HCT116 (cell line): ENCODE results near the gene AEBP1. TPM values are rescaled to one million over a fixed set of nuclear protein-coding genes. Genes with fewer than 3 reads are reported as not detected.

Experiments
- ATAC-seq: fragments of 200-7000 bp; cut with Tn5 transposase; 2 replicates; pipeline ENCODE4 v1.9.1; 2020; ENCODE audit warnings: mild to moderate bottlenecking, moderate library complexity
- BruUV-seq: library from RNA; stranded (reverse); fragments of 400-500 nt; replicated peaks from 2 replicates; lab custom pipeline; 2021; lab: Mats Ljungman, UMichigan
- CTCF ChIA-PET: fragments of 300-600 bp; sonication (Branson Sonifier 250); formaldehyde crosslinking; loops from one replicate; lab custom pipeline; 2021; ENCODE audit warnings: antibody characterized with exemption; lab: Charles Lee
- POLR2A ChIA-PET: fragments of 300-600, 350-600 bp; sonication (Branson Sonifier 250); formaldehyde crosslinking; loops from one replicate; lab custom pipeline; 2021; ENCODE audit warnings: antibody characterized with exemption; lab: Charles Lee
- RAD21 ChIA-PET, 2 experiments: fragments of 300-600 bp; sonication (Branson Sonifier 250); formaldehyde crosslinking; loops; one replicate each; lab custom pipeline; 2023; ENCODE audit warnings: low total read pairs in 2 of 2; ENCODE audit not compliant: uncharacterized antibody in 2 of 2, unreplicated experiment in 2 of 2, low non-redundant PET in 1 of 2; lab: Charles Lee
- DNase-seq: peaks from one replicate; pipeline ENCODE4 v3.0.0-alpha.2; 2010; ENCODE audit warnings: low read depth, low spot score
- H2AFZ ChIP-seq: fragments of 200-600 bp; shearing (Covaris generic), sonication (generic); 2 replicates; pipeline ENCODE4 v1.6.1; 2017; ENCODE audit warnings: low read depth, mixed run types, mixed read lengths, antibody characterized with exemption, low read length; ENCODE audit not compliant: poor library complexity, severe bottlenecking
- H3K27ac ChIP-seq: 2 replicates; pipeline ENCODE4 v1.5.1; 2012; ENCODE audit warnings: low read depth, low read length
- H3K27me3 ChIP-seq: fragments of 200-600 bp; sonication (generic); 2 replicates; pipeline ENCODE4 v1.6.1; 2016; ENCODE audit warnings: mixed run types, low read length, mixed read lengths; ENCODE audit not compliant: insufficient read depth
- H3K36me3 ChIP-seq, 2 experiments: fragments of 200-500 bp in 1 of 2; fragments of 200-600 bp in 1 of 2; sonication (Bioruptor generic) in 1 of 2; sonication (generic) in 1 of 2; 2 replicates each; pipeline versions ENCODE4 v1.5.1 to v1.6.1; 2014 to 2016; ENCODE audit warnings: low read length in 2 of 2, inconsistent platforms in 1 of 2, mixed read lengths in 1 of 2, mixed run types in 1 of 2; ENCODE audit not compliant: insufficient read depth in 2 of 2, control insufficient read depth in 1 of 2
- H3K4me1 ChIP-seq, 2 experiments: fragments of 200-600 bp in 1 of 2; sonication (generic) in 1 of 2; 2 replicates each; pipeline versions ENCODE4 v1.5.1 to v1.6.1; 2012 to 2017; ENCODE audit warnings: low read length in 2 of 2, inconsistent platforms in 1 of 2, mild to moderate bottlenecking in 1 of 2, mixed read lengths in 1 of 2, mixed run types in 1 of 2, moderate library complexity in 1 of 2; ENCODE audit not compliant: insufficient read depth in 2 of 2, control insufficient read depth in 1 of 2
- H3K4me2 ChIP-seq: fragments of 200-600 bp; sonication (generic); 2 replicates; pipeline ENCODE4 v1.6.1; 2017; ENCODE audit warnings: mixed run types, low read length, mixed read lengths
- H3K4me3 ChIP-seq, 2 experiments: fragments of 200-600 bp in 1 of 2; sonication (generic) in 1 of 2; replicated peaks in 1 of 2; 2 replicates each; pipeline ENCODE4 v1.5.1; 2011 to 2016; ENCODE audit warnings: low read length in 2 of 2, control low read depth in 1 of 2, low read depth in 1 of 2, mild to moderate bottlenecking in 1 of 2, mixed read lengths in 1 of 2, mixed run types in 1 of 2
- H3K79me2 ChIP-seq: fragments of 200-600 bp; sonication (generic); 2 replicates; pipeline ENCODE4 v1.6.1; 2017; ENCODE audit warnings: mild to moderate bottlenecking, mixed run types, low read length, moderate library complexity, mixed read lengths; ENCODE audit not compliant: insufficient read depth
- H3K9ac ChIP-seq: fragments of 200-600 bp; sonication (generic); 2 replicates; pipeline ENCODE4 v1.6.1; 2016; ENCODE audit warnings: low read length, mixed read lengths
- H3K9me2 ChIP-seq: fragments of 200-600 bp; sonication (generic), shearing (Covaris generic); 2 replicates; pipeline ENCODE4 v1.6.1; 2017; ENCODE audit warnings: mixed run types, mild to moderate bottlenecking, moderate library complexity; ENCODE audit not compliant: insufficient read depth
- H3K9me3 ChIP-seq, 2 experiments: fragments of 200-500 bp in 1 of 2; fragments of 200-600 bp in 1 of 2; sonication (Bioruptor generic) in 1 of 2; sonication (generic) in 1 of 2; 2 replicates each; pipeline ENCODE4 v1.6.1; 2014 to 2017; ENCODE audit warnings: low read length in 2 of 2, mixed read lengths in 2 of 2, inconsistent platforms in 1 of 2, low read depth in 1 of 2, mild to moderate bottlenecking in 1 of 2, mixed run types in 1 of 2, moderate library complexity in 1 of 2; ENCODE audit not compliant: control insufficient read depth in 1 of 2, insufficient read depth in 1 of 2
- H4K20me1 ChIP-seq: fragments of 200-600 bp; sonication (generic), shearing (Covaris generic); 2 replicates; pipeline ENCODE4 v1.6.1; 2017; ENCODE audit warnings: mixed run types, mild to moderate bottlenecking, moderate library complexity; ENCODE audit not compliant: insufficient read depth
- EZH2phosphoT487 ChIP-seq: fragments of 200-600 bp; IDR thresholded peaks from 2 replicates; pipeline ENCODE4 v1.6.1; 2018; ENCODE audit warnings: antibody characterized with exemption, borderline replicate concordance
- JUND ChIP-seq: IDR thresholded peaks from 2 replicates; pipeline ENCODE4 v1.6.1; 2012
- SRF ChIP-seq: IDR thresholded peaks from 2 replicates; pipeline ENCODE4 v1.6.1; 2012; ENCODE audit warnings: low read depth
- intact Hi-C: fragments of 100-400 bp; cut with micrococcal nuclease; formaldehyde crosslinking; loops from 2 replicates; pipeline ENCODE4 v1.10.0; 2022
- total RNA-seq: library from RNA; stranded (reverse); gene quantifications from one replicate; pipeline ENCODE4 v1.2.1, GENCODE V29; 2021; ENCODE audit not compliant: unreplicated experiment
- TF ChIP-seq, protein P1 (sequence below): IDR thresholded peaks from 2 replicates; pipeline ENCODE4 v1.6.1; 2012; ENCODE audit warnings: low read depth

AEBP1 gene
- total RNA-seq, 1 experiment from 2014 or later: 0.49 TPM

DNA sequence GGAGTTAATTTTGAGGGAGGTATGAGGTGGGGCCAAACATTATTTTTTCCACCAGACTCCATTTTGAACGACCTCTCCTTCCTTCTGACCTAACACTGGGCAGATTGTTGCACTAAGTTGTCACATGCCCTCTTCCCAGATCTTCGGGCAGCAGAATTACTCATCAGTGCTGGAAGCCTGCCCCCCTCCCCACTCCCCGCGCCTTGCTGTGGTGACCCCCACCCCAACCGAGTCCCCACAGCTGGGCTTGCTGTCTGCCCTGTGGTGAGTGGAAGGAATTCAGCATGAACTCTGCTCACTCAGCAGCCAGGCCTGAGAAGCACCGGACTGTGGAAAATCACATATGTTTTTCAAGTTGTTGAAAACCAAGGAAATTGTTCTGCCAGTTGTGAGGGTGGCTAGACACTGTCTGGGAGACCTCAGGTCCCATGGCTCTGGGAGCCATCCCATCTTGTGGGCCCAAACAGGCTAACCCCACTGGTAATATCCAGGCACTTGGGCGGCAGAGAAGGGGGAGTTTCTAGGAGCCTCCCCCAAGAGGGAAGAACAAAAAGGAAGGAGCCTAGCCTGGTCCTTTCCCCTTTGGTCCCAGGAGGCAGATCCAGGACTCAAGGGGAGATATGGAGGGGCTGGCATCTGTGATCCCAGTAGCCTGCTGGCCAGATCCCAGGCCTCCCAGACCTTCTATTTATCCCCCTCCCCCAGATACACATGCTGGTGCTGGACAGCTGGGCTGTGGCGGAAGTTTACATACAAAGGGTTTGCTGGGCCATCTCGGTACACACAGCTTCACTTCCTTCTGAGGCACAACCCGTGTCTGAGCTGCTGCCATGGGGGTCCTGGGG, 3.5 kb upstream of the AEBP1 start:
- RAD21 ChIA-PET: no interaction called here
- Histone ChIP-seq H3K4me2 (no peak overlapping the region), H3K27ac (no peak overlapping the region), H2AFZ (no peak overlapping the region), H3K9ac (no peak overlapping the region), H3K27me3 (no peaks in the 10 kb centered on the region), H3K9me3 (no peaks in the 10 kb centered on the region), H3K4me3 (no peak overlapping the region), H3K36me3 (no peaks in the 10 kb centered on the region), H3K4me1 (peaks cover 0 to 6% of the 10 kb centered on the region in 2 experiments; a peak in 2 of 4 replicates), H3K79me2 (no peaks in the 10 kb centered on the region), H3K9me2 (no peaks in the 10 kb centered on the region), H4K20me1 (no peaks in the 10 kb centered on the region)
- TF ChIP-seq JUND (no peak), SRF (no peak), EZH2phosphoT487 (no peak)
- TF ChIP-seq, protein P1, sequence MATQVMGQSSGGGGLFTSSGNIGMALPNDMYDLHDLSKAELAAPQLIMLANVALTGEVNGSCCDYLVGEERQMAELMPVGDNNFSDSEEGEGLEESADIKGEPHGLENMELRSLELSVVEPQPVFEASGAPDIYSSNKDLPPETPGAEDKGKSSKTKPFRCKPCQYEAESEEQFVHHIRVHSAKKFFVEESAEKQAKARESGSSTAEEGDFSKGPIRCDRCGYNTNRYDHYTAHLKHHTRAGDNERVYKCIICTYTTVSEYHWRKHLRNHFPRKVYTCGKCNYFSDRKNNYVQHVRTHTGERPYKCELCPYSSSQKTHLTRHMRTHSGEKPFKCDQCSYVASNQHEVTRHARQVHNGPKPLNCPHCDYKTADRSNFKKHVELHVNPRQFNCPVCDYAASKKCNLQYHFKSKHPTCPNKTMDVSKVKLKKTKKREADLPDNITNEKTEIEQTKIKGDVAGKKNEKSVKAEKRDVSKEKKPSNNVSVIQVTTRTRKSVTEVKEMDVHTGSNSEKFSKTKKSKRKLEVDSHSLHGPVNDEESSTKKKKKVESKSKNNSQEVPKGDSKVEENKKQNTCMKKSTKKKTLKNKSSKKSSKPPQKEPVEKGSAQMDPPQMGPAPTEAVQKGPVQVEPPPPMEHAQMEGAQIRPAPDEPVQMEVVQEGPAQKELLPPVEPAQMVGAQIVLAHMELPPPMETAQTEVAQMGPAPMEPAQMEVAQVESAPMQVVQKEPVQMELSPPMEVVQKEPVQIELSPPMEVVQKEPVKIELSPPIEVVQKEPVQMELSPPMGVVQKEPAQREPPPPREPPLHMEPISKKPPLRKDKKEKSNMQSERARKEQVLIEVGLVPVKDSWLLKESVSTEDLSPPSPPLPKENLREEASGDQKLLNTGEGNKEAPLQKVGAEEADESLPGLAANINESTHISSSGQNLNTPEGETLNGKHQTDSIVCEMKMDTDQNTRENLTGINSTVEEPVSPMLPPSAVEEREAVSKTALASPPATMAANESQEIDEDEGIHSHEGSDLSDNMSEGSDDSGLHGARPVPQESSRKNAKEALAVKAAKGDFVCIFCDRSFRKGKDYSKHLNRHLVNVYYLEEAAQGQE: no peak
- no peak for DNase-seq
- BruUV-seq: no TSS peak
- CTCF ChIA-PET: no interaction called here
- no peak for ATAC-seq
- intact Hi-C loops: no loop called here
- POLR2A ChIA-PET: no interaction called here
